ENCODE data around the gene PLD5. TPM values are rescaled to one million over a fixed set of nuclear protein-coding genes. Genes with fewer than 3 reads are reported as not detected.

Gene PLD5
- total RNA-seq, 1 experiment from 2014 or later: not detected

- no peaks in the 10 kb centered on the region for H3K4me1 ChIP-seq (ENCODE audit: insufficient read depth, low read length)
- DNase-seq (no peak), ATAC-seq (no peak)
- H3K4me3 ChIP-seq (ENCODE audit: low read length): no peak overlapping the region
- no peak overlapping the region for H3K9ac ChIP-seq (ENCODE audit: low read length)
- no peak for TF ChIP-seq CTCF (conservative IDR thresholded peaks at IDR 0.05; ENCODE audit: low read depth, low read length)
- no peak for TF ChIP-seq EZH2phosphoT487 (IDR thresholded peaks at IDR 0.05; ENCODE audit: borderline replicate concordance, low read length)
- no peak for TF ChIP-seq EZH2 (IDR thresholded peaks at IDR 0.05; ENCODE audit: low read length, unreplicated experiment)
- BruUV-seq (replicated peaks): no TSS peak
- no peaks in the 10 kb centered on the region for H3K36me3 ChIP-seq (ENCODE audit: low read depth, low read length)
- ChIA-PET POLR2A (ENCODE audit: unreplicated experiment) (no interaction called here), CTCF (interaction anchor here (0.5 kb wide), 1 partner anchor 1102 kb away, joined by 3 read pairs; no protein-coding TSS in a partner anchor)
- H2AFZ ChIP-seq (ENCODE audit: low read length): no peak overlapping the region
- no peaks in the 10 kb centered on the region for H3K79me2 ChIP-seq (ENCODE audit: low read length)
- peaks cover 36% of the 10 kb centered on the region for H3K27me3 ChIP-seq (ENCODE audit: low read length)
- no peaks in the 10 kb centered on the region for H3F3A ChIP-seq (ENCODE audit: low read length, unreplicated experiment)
- no peaks in the 10 kb centered on the region for H4K20me1 ChIP-seq (ENCODE audit: low read length)
- H3K27ac ChIP-seq (ENCODE audit: low read length): no peak overlapping the region
- no peak overlapping the region for H3K4me2 ChIP-seq (ENCODE audit: low read length)
- H3K9me3 ChIP-seq (ENCODE audit: low read length): no peaks in the 10 kb centered on the region
- intact Hi-C loops (cut with micrococcal nuclease): no loop called here
- H3K9me2 ChIP-seq (replicated peaks; ENCODE audit: low read length): 0 out of 2 replicates have a peak, but pooled peaks cover 4% of the 10 kb centered on the region
Observed at GRCh38 chr1:242440757-242441156, 83.7 kb downstream of the PLD5 start.

- no peak for ATAC-seq
- H3K4me1 ChIP-seq (ENCODE audit: insufficient read depth, low read length): no peaks in the 10 kb centered on the region
- H3K4me3 ChIP-seq (ENCODE audit: low read length): no peak overlapping the region
- no peaks in the 10 kb centered on the region for H3K9me3 ChIP-seq (ENCODE audit: low read length)
- no peak for DNase-seq
- ChIA-PET POLR2A (ENCODE audit: unreplicated experiment) (no interaction called here), CTCF (no interaction called here)
- H3K9ac ChIP-seq (ENCODE audit: low read length): no peak overlapping the region
- no peak overlapping the region for H2AFZ ChIP-seq (ENCODE audit: low read length)
- H3K4me2 ChIP-seq (ENCODE audit: low read length): no peak overlapping the region
- no peak for TF ChIP-seq CTCF (conservative IDR thresholded peaks at IDR 0.05; ENCODE audit: low read depth, low read length)
- TF ChIP-seq EZH2phosphoT487 (IDR thresholded peaks at IDR 0.05; ENCODE audit: borderline replicate concordance, low read length): no peak
- no peak for TF ChIP-seq EZH2 (IDR thresholded peaks at IDR 0.05; ENCODE audit: low read length, unreplicated experiment)
- intact Hi-C loops (cut with micrococcal nuclease): no loop called here
- BruUV-seq (replicated peaks): no TSS peak
- no peaks in the 10 kb centered on the region for H4K20me1 ChIP-seq (ENCODE audit: low read length)
- H3F3A ChIP-seq (ENCODE audit: low read length, unreplicated experiment): no peaks in the 10 kb centered on the region
- H3K27ac ChIP-seq (ENCODE audit: low read length): no peak overlapping the region
- H3K36me3 ChIP-seq (ENCODE audit: low read depth, low read length): no peaks in the 10 kb centered on the region
- H3K9me2 ChIP-seq (replicated peaks; ENCODE audit: low read length): no peaks in the 10 kb centered on the region
- H3K79me2 ChIP-seq (ENCODE audit: low read length): no peaks in the 10 kb centered on the region
- peaks cover 39% of the 10 kb centered on the region for H3K27me3 ChIP-seq (ENCODE audit: low read length)
Observed at GRCh38 chr1:242435200-242435599, 89.3 kb downstream of the PLD5 start.

- Histone ChIP-seq H3K27me3 (ENCODE audit: low read length) (peaks cover 24% of the 10 kb centered on the region; the same call in 1 of the 2 replicates), H3K4me1 (ENCODE audit: insufficient read depth, low read length) (no peaks in the 10 kb centered on the region), H3K9ac (ENCODE audit: low read length) (no peak overlapping the region), H3K4me3 (ENCODE audit: low read length) (no peak overlapping the region), H3F3A (ENCODE audit: low read length, unreplicated experiment) (no peaks in the 10 kb centered on the region), H3K36me3 (ENCODE audit: low read depth, low read length) (no peaks in the 10 kb centered on the region), H3K27ac (ENCODE audit: low read length) (no peak overlapping the region), H3K9me2 (replicated peaks; ENCODE audit: low read length) (no peaks in the 10 kb centered on the region), H2AFZ (ENCODE audit: low read length) (no peak overlapping the region), H3K79me2 (ENCODE audit: low read length) (no peaks in the 10 kb centered on the region), H3K4me2 (ENCODE audit: low read length) (no peak overlapping the region), H3K9me3 (ENCODE audit: low read length) (no peaks in the 10 kb centered on the region), H4K20me1 (ENCODE audit: low read length) (no peaks in the 10 kb centered on the region)
- DNase-seq (no peak), ATAC-seq (no peak)
- no TSS peak for BruUV-seq (replicated peaks)
- ChIA-PET CTCF (no interaction called here), POLR2A (ENCODE audit: unreplicated experiment) (no interaction called here)
- intact Hi-C loops (cut with micrococcal nuclease): no loop called here
- no peak for TF ChIP-seq CTCF (conservative IDR thresholded peaks at IDR 0.05; ENCODE audit: low read depth, low read length)
- no peak for TF ChIP-seq EZH2 (IDR thresholded peaks at IDR 0.05; ENCODE audit: low read length, unreplicated experiment)
- no peak for TF ChIP-seq EZH2phosphoT487 (IDR thresholded peaks at IDR 0.05; ENCODE audit: borderline replicate concordance, low read length)
Observed at GRCh38 chr1:242432491-242433095, 91.9 kb downstream of the PLD5 start.

Data from PC-3 (cell line).